Loucy (cell line): ENCODE data around the gene ATP1A4.

Experiments
- H2AFZ ChIP-seq: fragments of 200-600 bp; sonication (generic); 2 replicates; pipeline ENCODE4 v1.6.0; 2016; ENCODE audit warnings: antibody characterized with exemption, mild to moderate bottlenecking, low read length, moderate library complexity
- H3F3A ChIP-seq: fragments of 200-600 bp; 2 replicates; pipeline ENCODE4 v1.6.0; 2016; ENCODE audit warnings: antibody characterized with exemption, low read depth, mild to moderate bottlenecking
- H3K27me3 ChIP-seq: fragments of 200-600 bp; sonication (generic); 2 replicates; pipeline ENCODE4 v1.6.1; 2014; ENCODE audit warnings: low read length, mild to moderate bottlenecking; ENCODE audit not compliant: insufficient read depth, poor library complexity, severe bottlenecking
- H3K36me3 ChIP-seq: fragments of 200-600 bp; sonication (generic); 2 replicates; pipeline ENCODE4 v1.6.1; 2016; ENCODE audit warnings: low read length; ENCODE audit not compliant: insufficient read depth
- H3K4me1 ChIP-seq: fragments of 200-600 bp; sonication (generic); 2 replicates; pipeline ENCODE4 v1.5.1; 2014; ENCODE audit warnings: low read length, mild to moderate bottlenecking; ENCODE audit not compliant: insufficient read depth, poor library complexity, severe bottlenecking
- H3K4me2 ChIP-seq: fragments of 200-600 bp; sonication (generic); 2 replicates; pipeline ENCODE4 v1.6.0; 2014; ENCODE audit warnings: antibody characterized with exemption, low read length, low read depth, mild to moderate bottlenecking; ENCODE audit not compliant: poor library complexity, severe bottlenecking
- H3K4me3 ChIP-seq: fragments of 200-600 bp; sonication (generic); 2 replicates; pipeline ENCODE4 v1.5.1; 2014; ENCODE audit warnings: low read length, mild to moderate bottlenecking, mixed read lengths; ENCODE audit not compliant: poor library complexity, severe bottlenecking
- H3K79me2 ChIP-seq: fragments of 200-600 bp; sonication (generic); 2 replicates; pipeline ENCODE4 v1.6.1; 2014; ENCODE audit warnings: low read length; ENCODE audit not compliant: insufficient read depth
- H3K9ac ChIP-seq: fragments of 200-600 bp; sonication (generic); 2 replicates; pipeline ENCODE4 v1.6.0; 2014; ENCODE audit warnings: mild to moderate bottlenecking, low read depth, low read length, moderate library complexity; ENCODE audit not compliant: poor library complexity, severe bottlenecking
- H3K9me2 ChIP-seq: fragments of 200-600 bp; sonication (generic); replicated peaks from 2 replicates; pipeline ENCODE4 v1.6.1; 2016; ENCODE audit warnings: low read depth, low read length, mixed read lengths
- H3K9me3 ChIP-seq: fragments of 200-600 bp; sonication (generic); 2 replicates; pipeline ENCODE4 v1.6.1; 2014; ENCODE audit warnings: mild to moderate bottlenecking, antibody characterized with exemption, low read length, low read depth; ENCODE audit not compliant: insufficient read depth
- H4K20me1 ChIP-seq: fragments of 200-600 bp; sonication (generic); 2 replicates; pipeline ENCODE4 v1.6.0; 2014; ENCODE audit warnings: antibody characterized with exemption, low read length, mild to moderate bottlenecking; ENCODE audit not compliant: insufficient read depth, poor library complexity, severe bottlenecking
- EZH2phosphoT487 ChIP-seq: fragments of 200-600 bp; IDR thresholded peaks from 2 replicates; pipeline ENCODE4 v1.6.1; 2018; ENCODE audit warnings: antibody characterized with exemption, mild to moderate bottlenecking, moderate library complexity, borderline replicate concordance
- TF ChIP-seq, protein P1 (sequence below): fragments of 200-600 bp; sonication (generic); conservative IDR thresholded peaks from 2 replicates; pipeline ENCODE4 v1.5.1; 2014; ENCODE audit warnings: mild to moderate bottlenecking, antibody characterized with exemption, low read length

ATP1A4 gene

DNA sequence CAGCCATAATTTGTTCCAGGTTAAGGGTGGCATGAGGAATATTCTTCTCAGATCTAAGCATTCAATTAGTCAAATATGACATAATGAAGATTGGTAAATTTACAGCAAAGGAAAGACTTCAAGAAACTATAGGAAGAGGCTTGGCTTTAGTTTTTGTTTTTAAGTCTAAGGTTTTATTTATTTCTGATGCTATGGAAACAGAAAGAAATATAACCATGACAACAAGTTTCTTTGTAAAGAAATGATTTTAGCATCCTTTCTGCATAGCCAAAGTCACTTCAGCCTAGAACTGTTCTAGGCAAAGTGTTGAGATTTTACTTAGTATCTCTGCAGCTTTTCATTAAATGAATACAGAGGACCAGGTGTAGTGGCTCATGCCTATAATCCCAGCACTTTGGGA lies 81.5 kb downstream of the ATP1A4 start:
- Histone ChIP-seq H3F3A (no peaks in the 10 kb centered on the region), H3K9me2 (no peaks in the 10 kb centered on the region), H3K79me2 (no peaks in the 10 kb centered on the region), H3K9me3 (no peaks in the 10 kb centered on the region), H3K27me3 (no peaks in the 10 kb centered on the region), H3K9ac (no peak overlapping the region), H3K36me3 (peaks cover 90% of the 10 kb centered on the region), H3K4me3 (no peak overlapping the region), H4K20me1 (no peaks in the 10 kb centered on the region), H3K4me2 (no peak overlapping the region), H3K4me1 (no peaks in the 10 kb centered on the region), H2AFZ (no peak overlapping the region)
- TF ChIP-seq, protein P1, sequence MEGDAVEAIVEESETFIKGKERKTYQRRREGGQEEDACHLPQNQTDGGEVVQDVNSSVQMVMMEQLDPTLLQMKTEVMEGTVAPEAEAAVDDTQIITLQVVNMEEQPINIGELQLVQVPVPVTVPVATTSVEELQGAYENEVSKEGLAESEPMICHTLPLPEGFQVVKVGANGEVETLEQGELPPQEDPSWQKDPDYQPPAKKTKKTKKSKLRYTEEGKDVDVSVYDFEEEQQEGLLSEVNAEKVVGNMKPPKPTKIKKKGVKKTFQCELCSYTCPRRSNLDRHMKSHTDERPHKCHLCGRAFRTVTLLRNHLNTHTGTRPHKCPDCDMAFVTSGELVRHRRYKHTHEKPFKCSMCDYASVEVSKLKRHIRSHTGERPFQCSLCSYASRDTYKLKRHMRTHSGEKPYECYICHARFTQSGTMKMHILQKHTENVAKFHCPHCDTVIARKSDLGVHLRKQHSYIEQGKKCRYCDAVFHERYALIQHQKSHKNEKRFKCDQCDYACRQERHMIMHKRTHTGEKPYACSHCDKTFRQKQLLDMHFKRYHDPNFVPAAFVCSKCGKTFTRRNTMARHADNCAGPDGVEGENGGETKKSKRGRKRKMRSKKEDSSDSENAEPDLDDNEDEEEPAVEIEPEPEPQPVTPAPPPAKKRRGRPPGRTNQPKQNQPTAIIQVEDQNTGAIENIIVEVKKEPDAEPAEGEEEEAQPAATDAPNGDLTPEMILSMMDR: no peak
- TF ChIP-seq EZH2phosphoT487: no peak
